ENCODE results near the gene ZNF280C.

ZNF280C gene

DNA sequence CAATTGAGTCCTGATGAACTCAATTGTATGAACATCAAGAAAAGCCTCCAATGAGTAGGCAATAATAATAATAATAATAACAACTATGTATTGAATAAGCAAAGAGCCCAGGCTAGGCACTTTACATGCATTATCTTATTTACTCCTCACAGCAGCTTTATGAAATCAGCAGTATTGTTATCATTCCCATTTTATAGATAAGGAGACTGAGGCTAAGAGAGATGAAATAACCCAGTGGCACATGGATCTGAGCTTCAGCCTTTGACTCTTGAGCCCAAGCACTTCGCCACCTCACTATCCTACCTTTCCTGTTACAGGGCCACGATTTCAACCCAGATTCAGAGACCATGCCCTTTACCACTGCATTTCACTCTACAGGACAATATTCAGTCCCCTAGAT is 93.8 kb downstream of the ZNF280C start:
- no peak for DNase-seq

DNA sequence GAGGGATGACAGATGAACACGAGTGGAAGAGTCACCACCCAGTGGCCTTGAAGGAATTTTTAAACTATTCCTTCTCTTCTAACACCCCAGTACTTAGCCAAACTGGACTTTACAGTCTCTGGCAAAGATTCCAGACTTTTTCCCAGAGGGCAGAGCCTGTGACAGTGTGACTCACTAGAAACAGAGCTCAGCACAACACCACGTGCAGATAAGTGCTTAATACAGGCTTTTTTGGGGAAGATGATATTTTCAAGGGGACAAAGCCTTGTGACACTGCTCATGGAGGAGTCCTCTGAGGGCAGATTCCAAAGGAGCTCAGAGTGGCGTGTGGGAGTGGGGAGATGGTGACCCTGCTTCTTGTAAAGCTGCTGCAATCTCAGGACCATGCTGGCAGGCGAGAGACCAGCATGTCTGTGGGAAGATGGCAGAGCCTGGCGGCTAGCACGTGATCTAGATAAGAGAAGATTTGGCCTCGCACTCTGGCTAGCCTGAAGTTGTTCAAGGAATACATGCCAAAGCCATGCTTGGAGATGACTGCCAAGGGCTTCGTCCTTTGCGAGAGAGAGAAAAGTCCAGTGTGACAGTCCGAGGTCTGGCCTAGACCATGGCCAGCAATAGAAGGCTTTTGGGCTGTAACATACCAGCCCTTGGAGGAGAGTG is 94.5 kb downstream of the ZNF280C start:
- no peak for DNase-seq

DNA sequence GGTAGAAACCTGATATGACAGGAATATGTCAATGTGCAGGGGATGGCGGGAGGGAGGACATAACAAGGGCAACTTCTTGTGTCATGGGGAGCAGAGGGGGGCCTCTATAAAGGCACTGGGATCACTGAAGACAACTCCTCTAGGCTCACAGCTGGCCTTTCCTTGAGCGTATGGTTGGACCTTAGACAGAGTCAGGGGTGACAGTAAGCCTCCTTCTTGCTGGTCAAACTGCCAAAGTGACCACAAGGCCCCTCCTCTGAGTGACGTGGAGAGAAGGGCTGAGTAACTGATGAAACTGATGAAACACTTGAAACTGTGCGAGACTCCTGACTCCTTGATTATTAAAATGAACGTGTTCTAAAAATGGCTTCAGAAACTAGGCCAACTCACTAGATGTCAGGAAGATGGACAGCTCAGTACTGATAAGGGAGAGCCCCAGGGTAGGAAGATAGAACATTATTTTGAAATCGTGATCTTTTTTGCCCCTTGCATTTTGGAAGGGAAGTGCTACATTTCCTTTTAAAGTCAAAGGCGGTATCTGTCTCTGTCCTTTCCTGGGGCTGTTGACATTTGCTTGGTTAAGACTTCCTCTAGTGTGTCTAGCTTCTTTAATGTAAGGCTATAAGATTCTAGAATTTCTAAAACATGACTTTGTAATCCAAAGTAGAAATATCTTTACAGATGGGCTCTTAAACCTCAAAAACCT is 95.4 kb downstream of the ZNF280C start:
- DNase-seq: no peak

DNA sequence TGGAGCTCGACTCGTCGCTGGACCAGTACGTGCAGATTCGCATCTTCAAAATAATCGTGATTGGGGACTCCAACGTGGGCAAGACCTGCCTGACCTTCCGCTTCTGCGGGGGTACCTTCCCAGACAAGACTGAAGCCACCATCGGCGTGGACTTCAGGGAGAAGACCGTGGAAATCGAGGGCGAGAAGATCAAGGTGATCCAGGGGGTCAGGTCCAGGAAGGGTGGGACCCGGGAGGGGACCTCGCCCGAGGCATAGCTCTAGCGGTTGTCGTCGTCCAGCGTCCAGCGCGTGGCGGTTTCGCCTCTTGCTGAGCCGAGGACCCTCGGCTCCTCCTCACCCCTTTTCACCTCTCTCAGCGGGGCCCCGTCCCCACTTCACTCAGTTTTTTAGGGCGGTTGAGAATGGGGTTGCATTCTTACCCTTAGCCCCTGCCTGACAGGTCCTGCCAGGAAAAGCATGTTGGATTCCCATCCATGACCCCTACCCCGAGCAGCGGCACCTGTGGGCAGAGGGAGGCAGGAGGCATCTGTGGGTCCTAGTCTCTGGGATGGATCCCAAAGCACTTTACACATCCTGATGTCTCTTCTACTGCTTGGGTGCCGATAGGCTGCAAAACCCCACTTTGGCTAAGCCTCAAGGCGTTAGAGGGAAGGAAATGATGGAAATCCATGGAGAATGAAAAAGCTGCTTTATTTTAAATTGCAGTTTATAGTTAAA is 96.4 kb downstream of the ZNF280C start:
- DNase-seq: no peak

DNA sequence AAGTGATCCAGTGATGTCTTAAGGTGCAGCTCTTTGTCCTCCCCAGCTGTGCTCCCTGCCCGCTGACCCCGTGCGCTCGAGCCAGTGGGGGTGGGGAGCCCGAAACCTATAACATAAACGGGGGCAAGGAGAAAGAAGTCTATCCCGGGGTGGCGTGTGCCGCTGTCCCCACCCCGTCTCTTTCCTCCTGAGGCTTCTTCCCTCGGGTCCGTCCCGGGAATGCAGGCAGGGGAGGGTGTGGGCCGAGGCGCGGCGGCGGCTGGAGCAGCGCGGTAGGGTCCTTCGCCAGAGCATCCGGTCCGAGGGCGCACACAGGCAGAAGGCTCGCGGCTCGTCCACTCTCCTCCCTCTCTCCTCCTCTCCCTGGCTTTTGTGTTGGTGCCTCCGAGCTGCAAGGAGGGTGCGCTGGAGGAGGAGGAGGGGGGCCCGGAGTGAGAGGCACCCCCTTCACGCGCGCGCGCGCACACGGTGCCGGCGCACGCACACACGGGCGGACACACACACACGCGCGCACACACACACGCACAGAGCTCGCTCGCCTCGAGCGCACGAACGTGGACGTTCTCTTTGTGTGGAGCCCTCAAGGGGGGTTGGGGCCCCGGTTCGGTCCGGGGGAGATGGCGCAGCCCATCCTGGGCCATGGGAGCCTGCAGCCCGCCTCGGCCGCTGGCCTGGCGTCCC is 97.1 kb downstream of the ZNF280C start, which contains the start of gene RAB33A:
RAB33A (plus strand) TSS at position 517 of the 681 bp plus-strand sequence; CDS start at position 618, 101 bp downstream.
- DNase-seq: no peak

DNA sequence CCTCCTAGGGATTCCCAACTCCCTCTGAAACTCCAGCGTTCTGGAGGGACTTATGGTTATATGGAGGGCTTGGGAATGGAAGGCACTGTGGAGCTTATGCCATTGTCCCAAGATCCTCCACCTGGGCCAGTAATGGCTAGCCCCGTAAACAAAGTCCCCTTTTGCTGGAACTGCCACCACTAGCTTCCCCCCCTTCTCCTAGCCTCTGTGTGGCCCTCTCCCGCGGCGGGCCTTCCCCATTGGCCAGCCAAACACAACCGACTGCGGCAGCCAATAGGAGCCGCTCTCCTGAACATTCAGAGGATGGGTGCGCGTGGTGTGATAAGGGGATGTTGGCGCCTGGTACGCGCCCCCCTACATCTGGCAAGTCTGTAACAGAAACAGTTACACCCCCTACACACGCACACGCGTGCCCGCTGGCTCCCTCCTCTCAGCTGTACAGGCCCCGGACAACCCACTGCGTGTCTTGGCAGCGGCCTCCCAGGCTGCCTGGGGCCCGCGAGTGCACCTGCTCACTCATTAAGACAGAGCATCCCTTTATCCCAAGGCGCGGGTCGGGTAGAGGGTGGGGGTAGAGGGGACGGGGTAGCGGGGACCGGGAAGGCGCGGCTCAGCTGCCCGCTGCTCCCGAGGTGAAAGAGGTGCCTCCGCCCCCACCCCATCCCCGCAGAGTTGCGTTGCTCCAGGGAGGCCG is 97.8 kb downstream of the ZNF280C start:
- peak; percentile 56 for DNase-seq

DNA sequence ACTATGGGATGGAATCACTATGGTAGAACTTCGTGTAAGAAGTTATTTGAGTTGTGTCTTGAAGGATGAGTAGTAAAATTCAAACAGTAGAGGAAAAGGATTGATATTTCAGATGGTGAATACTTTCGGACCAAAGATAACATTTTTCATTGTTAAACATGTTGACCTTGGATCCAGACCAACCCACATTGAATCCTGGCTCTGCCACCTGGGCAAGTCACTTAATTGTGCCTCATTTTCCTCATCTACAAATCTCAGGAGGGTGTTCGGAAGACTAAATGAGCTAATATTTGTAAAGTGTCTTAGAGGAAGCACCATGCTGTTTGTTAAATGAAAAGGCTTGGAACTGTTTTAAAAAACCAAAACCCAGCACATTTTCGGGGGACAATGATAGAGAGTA is 101.7 kb downstream of the ZNF280C start:
- no peak for DNase-seq

DNA sequence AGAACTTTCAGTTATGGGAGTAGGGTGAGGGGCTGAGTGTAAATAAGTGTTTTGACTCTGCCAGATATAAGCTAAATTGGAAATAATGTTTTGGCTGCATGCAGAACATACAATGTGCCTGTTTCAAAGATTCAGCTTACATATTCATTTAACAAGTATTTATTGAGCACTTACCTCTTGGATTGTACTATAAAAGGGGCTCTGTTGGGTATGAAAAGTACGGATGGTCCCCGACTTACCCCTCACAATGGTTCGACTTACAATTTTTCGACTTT is 102.3 kb downstream of the ZNF280C start:
- no peak for DNase-seq

DNA sequence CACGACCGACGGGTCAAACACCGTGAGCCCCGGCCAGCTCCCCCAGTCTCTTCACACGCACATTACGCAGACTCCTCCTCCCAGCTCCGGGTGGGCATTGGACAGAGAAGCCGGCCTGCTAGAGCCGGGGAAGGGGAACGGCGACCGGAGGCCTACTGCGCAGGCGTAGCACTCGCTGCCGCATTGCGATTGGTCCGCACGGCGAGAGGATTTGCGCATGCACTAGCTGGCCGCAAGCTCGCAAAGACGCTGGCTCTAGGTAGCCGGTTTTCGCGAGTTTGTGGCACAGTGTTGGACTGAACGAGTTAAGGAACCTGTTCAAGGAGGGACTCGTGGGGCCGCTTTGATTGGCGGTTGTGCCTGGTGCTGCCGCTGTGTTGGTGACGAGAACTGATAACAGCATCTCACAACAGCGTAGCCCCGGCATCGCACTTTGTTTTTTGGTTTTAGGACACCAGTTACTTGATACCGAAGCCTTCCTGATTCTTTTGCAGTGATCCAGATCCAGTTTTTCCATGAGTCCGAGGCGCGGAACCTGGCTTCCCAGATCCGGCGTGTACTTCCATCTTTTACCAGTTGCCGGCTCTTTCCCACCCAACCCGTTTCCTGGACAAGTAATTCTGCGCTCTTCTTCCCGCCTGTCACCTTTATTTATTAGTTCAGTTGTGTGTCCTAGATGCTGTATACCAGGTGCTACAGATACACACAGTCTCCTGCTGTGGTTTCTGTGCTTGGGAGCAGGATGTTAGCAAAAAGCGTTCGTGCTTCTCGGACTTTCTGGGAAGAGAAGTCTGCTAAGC is 102.8 kb downstream of the ZNF280C start, which contains the start of gene AIFM1:
AIFM1 (minus strand) TSS at position 139 of the 800 bp plus-strand sequence. CDS start 185 bp downstream, outside the sequence.
- peak; percentile 83 for DNase-seq

DNA sequence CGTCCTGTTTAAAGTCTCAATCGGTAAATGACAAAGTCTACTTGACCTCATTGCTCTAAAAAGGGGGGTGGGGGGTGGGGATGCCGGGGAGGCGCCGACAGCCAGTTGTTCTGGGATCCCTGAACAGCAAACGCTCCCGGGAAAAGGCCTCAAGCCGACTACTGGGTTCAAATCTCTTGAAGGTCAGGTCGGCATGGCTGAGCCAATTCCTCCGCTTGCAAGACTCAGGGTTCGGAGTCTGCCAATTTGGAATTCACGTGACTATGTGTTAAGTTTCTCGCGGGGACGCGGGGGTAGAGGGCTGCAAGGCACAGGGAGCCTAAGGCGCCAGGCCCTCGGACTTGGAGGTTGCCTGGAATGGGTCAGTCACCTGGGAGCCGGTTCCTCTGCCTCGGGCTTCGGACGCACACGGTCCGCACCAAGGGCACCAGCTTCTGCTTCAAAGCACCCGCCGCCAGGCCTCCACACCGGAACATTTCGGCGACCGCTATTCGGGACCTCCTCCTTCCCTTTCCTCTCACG is 103.5 kb downstream of the ZNF280C start:
- DNase-seq: no peak

DNA sequence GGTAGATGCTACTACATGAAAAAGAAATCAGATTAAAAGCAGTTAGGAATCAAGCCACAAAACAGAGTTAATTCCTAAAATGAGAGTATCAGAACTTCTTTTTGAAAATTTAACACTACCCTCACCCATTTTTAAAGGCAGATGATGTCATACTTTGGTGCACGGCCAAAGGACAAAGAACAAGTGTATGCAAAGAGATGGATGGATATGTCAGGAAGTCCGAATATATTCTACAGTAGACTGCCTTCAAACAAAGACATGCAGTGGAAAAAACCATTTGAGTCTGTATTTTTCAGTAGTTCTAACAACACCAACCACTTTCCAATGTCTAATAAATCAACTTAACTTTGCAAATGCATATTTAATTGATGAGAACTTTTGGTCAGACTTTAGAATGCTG is 105.3 kb downstream of the ZNF280C start:
- no peak for DNase-seq

DNA sequence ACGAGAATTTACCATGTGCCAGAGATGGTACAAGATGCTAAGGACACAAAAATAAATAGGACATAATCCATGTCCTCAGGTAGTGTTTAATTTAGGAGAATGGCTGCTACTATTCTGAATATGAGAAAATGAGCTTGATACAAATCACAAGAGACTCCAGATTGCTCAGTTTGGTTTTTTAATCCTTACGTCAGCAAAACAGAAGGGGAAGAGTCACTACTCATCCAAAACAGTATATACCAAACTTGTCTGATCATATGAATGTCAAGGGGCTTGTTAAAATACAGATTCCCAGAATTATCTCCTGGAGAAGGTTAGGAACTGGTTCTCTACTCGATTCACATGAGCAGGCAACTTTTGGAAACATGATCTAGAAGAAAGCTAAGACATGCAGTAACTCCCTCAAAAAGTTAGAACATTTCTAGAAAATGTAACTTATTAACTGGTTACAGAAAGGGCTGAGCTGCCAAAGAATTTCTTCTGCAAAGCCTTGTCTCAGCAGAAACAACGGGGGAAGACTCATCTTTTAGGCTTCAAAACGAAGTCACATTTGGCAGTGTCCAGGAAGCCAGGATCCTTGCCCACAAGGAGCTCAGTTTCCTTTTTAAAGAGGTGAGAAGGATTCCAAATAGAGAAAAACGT is 106.5 kb downstream of the ZNF280C start:
- DNase-seq: no peak

DNA sequence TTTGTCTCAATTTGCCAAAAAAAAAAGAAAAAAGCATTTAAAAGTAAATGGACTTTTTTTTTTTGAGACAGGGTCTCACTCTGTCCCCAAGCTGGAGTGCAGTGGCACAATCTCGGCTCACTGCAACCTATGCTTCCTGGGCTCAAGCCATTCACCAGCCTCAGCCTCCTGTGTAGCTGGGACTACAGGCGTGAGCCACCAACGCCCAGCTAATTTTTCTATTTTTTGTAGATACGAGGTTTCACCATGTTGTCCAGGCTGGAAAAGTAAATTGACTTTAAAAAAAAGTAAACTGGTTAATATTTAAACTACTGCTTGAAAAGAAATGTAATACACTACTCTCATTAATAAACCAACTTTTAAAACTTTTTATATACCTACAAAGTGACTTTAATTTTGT is 108.9 kb downstream of the ZNF280C start:
- no peak for DNase-seq

DNA sequence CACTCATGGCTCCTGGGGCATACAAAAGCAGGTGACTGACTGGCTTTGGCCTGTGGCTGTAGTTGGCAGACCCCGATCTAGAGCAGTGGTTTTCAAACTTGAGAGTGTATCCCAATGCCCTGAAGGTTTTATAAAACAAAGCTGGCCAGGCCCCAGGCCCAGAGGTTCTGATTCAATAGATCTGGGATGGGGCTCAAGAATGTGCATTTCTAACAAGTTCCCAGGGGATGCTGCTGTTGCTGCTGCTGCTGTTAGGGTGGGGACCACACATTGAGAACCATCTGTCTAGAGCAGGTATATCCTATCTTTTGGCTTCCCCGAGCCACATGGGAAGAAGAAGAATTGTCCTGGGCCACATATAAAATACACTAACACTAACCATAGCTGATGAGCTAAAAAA is 110.4 kb downstream of the ZNF280C start:
- no peak for DNase-seq

DNA sequence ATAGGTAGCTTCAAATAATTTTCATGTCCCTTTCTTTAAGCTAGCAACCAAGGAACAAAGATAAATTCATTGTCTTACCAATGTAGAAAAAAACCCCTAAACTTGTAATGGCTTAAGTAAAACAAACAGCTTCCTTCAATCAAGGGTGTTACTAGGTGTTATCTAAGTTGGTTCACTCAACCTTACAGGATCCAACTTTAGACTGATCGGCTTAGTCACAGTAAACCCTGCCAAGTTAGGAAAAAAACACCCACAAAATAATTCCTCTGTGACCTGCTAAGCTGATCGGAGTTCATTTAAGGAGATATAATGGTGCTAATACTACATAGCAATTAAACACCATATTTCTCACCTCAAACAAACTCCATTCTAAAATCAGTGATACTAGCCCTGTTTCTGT is 113.1 kb downstream of the ZNF280C start:
- no peak for DNase-seq

Measured in SHP77 treated with DMSO at 0.1 percent for 48 hours (cell line).